GM15510 (cell line): ENCODE data around the gene EN2.

Source experiments
- POLR2A ChIP-seq: IDR thresholded peaks from 3 replicates; pipeline ENCODE4 v1.6.1; 2011; ENCODE audit warnings: borderline replicate concordance; ENCODE audit not compliant: insufficient read length; ENCODE audit errors: extremely low read depth

Gene EN2

DNA sequence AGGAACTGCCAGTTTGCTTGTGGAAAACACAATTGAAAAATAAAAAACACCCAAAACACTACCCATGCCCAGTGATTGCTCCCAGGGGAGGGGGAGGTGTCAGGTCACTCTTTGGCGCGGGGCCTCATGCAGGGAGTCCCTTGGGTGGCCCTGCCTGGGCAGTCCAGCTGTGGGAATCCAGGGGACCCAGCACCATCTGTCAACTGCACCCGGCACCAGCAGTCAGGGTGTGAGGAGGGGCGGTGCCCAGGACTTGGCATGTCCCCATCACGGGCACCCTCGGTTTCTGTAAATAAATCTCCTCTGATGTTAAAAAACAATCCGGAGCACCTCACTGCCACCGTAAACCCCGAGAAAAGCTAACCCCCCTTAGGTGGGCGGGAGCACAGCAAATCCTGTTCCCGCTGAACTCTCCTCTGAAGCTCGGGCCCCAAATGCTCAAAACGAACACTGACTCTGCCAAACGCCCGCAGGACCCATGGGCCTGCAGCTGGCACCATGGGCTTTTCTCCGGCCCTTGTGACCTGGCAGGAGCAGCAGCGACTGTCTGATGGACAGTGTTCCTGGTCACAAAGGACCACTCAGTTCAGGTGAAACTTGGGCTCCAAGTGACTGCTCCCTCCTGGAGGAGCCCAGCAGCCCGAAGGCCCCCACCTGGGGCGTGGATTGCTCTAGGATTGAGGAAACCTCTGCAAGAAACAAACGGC, 18.5 kb upstream of the EN2 start:
- no peak for TF ChIP-seq POLR2A

DNA sequence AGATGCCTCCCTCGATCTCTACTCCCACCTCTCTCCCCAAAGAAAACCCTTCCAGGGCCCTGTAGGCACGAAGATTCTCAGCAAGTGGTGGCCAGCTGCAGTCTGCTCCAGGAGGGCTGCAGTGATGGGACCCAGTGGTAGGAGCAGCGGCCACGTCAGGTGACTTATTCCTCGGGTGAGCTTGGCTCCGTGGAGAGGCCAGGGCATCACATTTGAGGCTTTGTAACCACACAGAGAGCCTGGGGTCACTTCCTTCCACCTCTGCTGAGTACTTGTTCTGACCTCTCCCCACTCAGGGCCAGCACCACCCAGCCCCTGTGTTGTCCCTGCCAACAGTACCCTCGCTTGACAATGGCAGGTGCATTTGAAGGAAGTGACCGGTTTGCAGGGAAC, 17.9 kb upstream of the EN2 start:
- TF ChIP-seq POLR2A = no peak

DNA sequence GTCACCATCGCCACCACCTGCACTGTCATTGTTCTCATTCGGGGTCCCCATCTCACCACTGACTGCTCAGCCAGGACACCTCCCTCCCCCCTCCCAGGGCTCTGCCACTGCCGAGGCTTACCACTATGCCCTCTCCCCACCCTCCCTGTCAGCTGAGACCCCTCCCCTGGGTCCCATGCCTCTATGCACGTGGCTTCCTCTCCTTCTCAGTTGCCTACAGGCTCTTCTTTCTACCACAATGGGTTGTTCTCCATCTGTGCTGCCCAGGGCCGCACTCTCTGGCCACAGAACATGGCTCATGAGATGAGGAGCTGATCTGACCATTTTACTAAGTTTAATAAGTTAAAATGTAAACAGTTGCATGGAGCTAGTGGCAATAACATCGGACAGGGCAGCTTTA, 16.1 kb upstream of the EN2 start:
- no peak for TF ChIP-seq POLR2A

GRCh38 chr7:155444746-155445145, 13.2 kb upstream of the EN2 start:
- no peak for TF ChIP-seq POLR2A

DNA sequence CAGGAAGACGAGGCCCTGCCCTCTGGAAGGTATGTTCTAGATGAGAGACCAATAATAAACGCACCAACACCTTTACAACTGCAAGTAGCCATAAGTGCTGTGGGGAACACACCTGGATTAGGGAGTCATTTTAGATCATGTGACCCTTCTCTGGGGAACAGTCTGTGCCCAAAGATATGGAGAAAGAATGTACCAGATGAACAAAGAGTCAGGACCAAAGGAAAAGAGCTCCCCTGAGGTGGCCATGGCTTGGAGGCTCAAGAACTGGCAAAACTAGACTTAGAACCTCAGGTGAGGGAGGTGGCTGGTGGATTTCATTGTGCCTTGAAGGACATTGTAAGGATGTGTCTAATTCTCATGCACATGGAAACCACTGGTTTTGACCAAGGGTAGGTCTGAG, 10.3 kb upstream of the EN2 start:
- TF ChIP-seq POLR2A = no peak

DNA sequence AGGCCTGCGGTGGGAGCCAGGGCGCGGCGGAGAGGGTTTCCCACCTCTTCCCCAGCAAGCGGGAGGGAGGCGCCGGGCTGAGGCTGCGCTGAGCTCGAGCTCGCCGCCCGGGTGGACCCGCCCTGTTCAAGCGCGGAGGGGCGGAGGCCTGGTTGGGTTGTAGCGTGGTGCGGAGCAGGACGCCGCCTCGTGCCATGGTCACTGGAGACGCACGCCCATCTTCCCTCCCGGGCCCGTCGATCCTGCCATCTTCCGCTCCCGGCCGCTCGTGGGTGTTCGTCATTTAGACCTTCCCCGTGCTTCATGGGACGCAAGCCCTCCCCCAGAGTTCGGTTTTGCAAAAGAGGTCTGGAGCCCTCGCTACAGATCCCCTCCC, 9.3 kb upstream of the EN2 start:
- no peak for TF ChIP-seq POLR2A

DNA sequence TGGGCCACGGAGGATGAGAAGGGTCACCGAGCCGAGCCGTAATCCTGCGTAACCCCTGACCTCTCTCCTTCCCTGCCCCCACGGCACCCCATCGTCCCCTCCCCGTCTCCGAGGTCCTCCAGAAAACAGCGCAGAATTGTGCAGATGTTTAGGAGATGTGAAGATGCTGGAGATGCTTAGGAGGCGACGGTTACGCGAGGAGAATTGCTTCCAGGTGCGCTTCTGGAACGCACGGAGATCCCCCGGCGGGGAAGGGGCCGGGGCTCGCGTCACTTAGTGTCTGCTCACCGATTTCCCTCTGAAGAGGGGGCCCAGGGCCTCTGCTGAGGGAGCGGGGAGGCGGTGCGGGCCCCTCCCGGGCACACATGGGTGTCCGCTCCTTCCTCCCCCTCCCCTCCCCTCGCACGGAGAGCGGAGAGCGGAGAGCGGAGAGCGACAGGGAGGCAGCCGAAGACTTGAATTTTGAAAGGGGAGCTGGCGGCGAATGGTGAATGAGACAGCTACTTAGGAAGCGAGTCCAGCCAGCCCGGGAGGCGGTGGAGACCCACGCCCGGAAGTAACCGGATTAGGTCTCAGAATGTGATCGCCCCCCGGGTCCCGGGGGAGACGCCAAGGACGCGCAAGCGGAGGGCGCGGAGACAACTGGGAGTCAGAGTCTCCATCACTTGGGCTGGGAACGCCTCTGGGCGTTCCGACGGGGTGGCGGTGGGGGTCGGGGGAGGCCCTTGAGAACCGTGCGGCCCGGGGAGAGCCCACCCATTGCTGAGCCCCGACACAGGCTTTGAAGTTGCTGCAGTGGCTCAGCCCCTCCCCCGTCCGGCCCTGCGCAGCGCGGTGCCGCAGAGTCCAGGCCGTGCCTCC, 8.7 kb upstream of the EN2 start:
- TF ChIP-seq POLR2A = no peak

GRCh38 chr7:155449869-155450557, 7.9 kb upstream of the EN2 start:
- TF ChIP-seq POLR2A = no peak

- TF ChIP-seq POLR2A = no peak
These were observed 7.4 kb upstream of the EN2 start for GRCh38 chr7:155450558-155450969.

DNA sequence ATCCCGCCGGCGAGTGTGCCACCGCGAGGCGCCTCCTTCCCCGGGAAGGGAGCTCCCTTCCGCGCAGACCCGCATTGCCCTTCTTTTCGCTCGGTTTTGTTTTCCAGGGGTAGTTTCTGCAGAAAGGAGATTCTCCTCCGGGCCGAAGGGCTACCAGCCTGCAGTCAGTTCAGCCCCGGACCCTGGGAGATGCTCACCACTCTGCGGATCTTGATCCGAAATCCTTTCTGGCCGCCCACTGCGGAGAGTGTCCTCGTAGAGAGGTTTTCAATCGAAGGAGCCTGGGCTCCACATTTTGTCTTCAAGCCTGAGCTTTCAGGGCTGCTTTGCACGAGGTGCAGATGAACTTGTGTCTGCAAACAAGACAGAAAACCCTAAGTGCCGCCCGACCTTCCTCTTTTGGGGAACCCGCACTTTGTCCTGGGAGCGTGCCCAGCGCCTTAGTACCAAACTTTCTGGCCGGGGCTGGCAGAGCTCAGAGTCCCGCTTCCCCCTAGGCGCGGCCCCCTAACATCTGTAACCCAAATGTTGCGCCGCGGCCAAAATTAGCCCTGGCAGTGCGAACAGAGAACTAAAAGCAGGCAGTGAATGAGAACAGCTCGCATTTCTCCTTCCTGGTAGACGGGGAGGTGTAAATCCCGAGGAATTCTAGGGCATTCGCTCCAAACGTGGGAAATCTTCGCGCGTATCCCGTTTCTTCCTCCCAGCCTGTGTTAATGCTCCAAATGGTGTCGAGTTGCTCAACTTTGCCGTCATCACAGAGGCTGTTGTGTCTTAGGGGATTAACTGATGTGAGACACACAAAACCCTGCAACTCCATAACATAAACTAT, 6.7 kb upstream of the EN2 start:
- TF ChIP-seq POLR2A = no peak

DNA sequence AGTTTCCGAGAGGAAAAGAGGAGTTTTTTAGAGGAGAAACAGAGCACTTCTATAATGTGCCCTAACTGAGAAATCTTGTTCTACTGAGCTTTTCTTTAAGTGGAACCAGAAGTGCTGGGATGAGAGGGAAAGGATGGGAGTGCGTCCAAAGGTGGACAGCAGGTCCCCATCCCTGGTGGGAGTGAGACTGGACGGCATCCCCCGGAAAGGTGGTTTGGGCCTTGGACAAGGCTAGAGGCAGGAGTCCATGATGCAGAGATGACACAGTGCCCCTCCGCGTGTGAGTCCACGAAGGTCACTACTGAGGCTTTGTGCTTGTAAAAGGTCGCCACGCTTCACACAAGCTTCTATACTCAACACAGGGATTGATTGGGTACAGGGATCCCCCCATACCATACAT, 6.1 kb upstream of the EN2 start:
- TF ChIP-seq POLR2A = no peak

DNA sequence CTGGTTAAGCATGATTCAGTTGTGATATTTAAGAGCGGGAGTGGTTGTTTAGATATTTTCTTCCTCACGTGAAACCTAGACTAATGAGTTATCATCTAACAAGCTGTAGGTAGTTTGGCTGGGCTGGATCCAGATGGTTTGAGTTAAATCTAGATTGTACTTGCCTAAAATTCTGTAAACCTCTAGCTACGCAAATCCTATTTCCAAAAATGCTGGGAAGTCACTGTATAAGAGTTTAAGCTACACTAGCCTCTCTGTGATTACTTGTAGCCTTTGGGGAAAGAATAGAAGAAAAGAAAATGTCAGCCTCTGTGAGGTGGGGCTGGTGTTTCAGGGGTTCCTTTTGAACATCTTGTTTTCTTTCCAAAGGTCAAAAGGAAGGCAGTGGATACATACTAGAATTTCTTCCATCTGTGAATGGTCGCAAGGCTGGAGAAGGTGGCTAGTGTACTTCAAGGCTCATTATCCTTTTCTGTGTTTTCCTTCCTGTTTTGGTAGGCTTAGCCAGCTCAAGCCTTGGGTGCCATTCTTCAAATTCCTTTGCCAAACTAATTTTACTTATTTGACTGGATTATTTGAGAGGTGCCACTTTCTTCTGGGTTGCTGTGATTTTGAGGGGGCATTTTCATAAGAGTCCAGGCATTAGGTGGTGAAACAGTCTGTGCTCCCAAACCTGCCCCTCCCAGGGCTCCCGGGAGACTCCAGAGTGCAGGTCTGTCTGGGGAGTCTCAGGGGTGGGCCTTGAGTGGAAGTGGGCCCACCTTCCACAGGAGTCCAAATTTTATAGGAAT, 5.2 kb upstream of the EN2 start:
- no peak for TF ChIP-seq POLR2A

GRCh38 chr7:155453296-155454182, 4.4 kb upstream of the EN2 start:
- no peak for TF ChIP-seq POLR2A
